Panc1 (cell line): ENCODE measurements around the gene ATP1B4. TPM values are rescaled to one million over a fixed set of nuclear protein-coding genes. Genes with fewer than 3 reads are reported as not detected.

Source experiments
- ATAC-seq: fragments of 200-7000 bp; cut with Tn5 transposase; 2 replicates; pipeline ENCODE4 v1.9.1; 2020; ENCODE audit warnings: mild to moderate bottlenecking, moderate library complexity
- Bru-seq: library from RNA; stranded (reverse); fragments of 400-500 nt; gene quantifications from one replicate; lab custom pipeline; 2021; lab: Mats Ljungman, UMichigan
- BruChase-seq, 2 experiments: library from RNA; stranded (reverse); fragments of 400-500 nt; gene quantifications; one replicate each; lab custom pipeline; 2021; lab: Mats Ljungman, UMichigan
- BruUV-seq: library from RNA; stranded (reverse); fragments of 400-500 nt; replicated peaks from 2 replicates; lab custom pipeline; 2021; lab: Mats Ljungman, UMichigan
- CTCF ChIA-PET: fragments of 300-600 bp; sonication (Branson Sonifier 250); formaldehyde crosslinking; loops from one replicate; lab custom pipeline; 2022; ENCODE audit warnings: antibody characterized with exemption; lab: Charles Lee
- POLR2A ChIA-PET: fragments of 300-600 bp; sonication (Branson Sonifier 250); formaldehyde crosslinking; loops from one replicate; lab custom pipeline; 2022; ENCODE audit warnings: antibody characterized with exemption; lab: Charles Lee
- DNase-seq: peaks from one replicate; pipeline ENCODE4 v3.0.0-alpha.2; 2010; ENCODE audit warnings: low read depth, low spot score
- H3K27ac ChIP-seq: 2 replicates; pipeline ENCODE4 v1.5.1; 2011; ENCODE audit warnings: mild to moderate bottlenecking, low read length, inconsistent platforms
- H3K27me3 ChIP-seq: fragments of 200-500 bp; sonication (Bioruptor generic); 2 replicates; pipeline ENCODE4 v1.6.0; 2014; ENCODE audit warnings: low read length, inconsistent platforms; ENCODE audit not compliant: control insufficient read depth, insufficient read depth
- H3K36me3 ChIP-seq: fragments of 200-500 bp; sonication (Bioruptor generic); 2 replicates; pipeline ENCODE4 v1.5.1; 2014; ENCODE audit warnings: inconsistent platforms, mild to moderate bottlenecking, low read length, moderate library complexity; ENCODE audit not compliant: control insufficient read depth, insufficient read depth
- H3K4me1 ChIP-seq: 2 replicates; pipeline ENCODE4 v1.5.1; 2011; ENCODE audit warnings: inconsistent platforms, mild to moderate bottlenecking, low read length, moderate library complexity; ENCODE audit not compliant: control insufficient read depth, insufficient read depth
- H3K4me3 ChIP-seq, 2 experiments: 2 replicates each; pipeline ENCODE4 v1.5.1; 2011 to 2012; ENCODE audit warnings: low read depth in 2 of 2, low read length in 2 of 2, mild to moderate bottlenecking in 2 of 2, inconsistent platforms in 1 of 2, moderate library complexity in 1 of 2
- H3K9me3 ChIP-seq: fragments of 200-500 bp; sonication (Bioruptor generic); 2 replicates; pipeline ENCODE4 v1.5.1; 2014; ENCODE audit warnings: low read depth, mild to moderate bottlenecking, inconsistent platforms, low read length, moderate library complexity; ENCODE audit not compliant: control insufficient read depth, insufficient read depth
- POLR2AphosphoS5 ChIP-seq: IDR thresholded peaks from 2 replicates; pipeline ENCODE4 v1.6.1; 2012; ENCODE audit warnings: mild to moderate bottlenecking, low read depth, low read length, moderate library complexity
- SIN3A ChIP-seq: IDR thresholded peaks from 2 replicates; pipeline ENCODE4 v1.6.1; 2012; ENCODE audit warnings: low read depth, mild to moderate bottlenecking, low read length, moderate library complexity, borderline replicate concordance; ENCODE audit not compliant: insufficient read depth
- TCF7L2 ChIP-seq: IDR thresholded peaks from 2 replicates; pipeline ENCODE4 v1.6.1; 2011; ENCODE audit warnings: mild to moderate bottlenecking, low read depth, low read length, inconsistent platforms
- in situ Hi-C: cut with HindIII; loops from 2 replicates; pipeline ENCODE4 v1.10.0; 2016; ENCODE audit warnings: low sequenced_read_pairs, low pct_unique_long_range_greater_than_20kb
- intact Hi-C: fragments of 100-400 bp; cut with micrococcal nuclease; formaldehyde crosslinking; loops from one replicate; pipeline ENCODE4 v1.10.0; 2022; ENCODE audit not compliant: unreplicated experiment
- long read RNA-seq: library from polyadenylated mRNA; unstranded; transcript quantifications from one replicate; pipeline ENCODE4 v2.0.0, GENCODE V29; 2021; ENCODE audit not compliant: unreplicated experiment
- polyA plus RNA-seq: library from polyadenylated mRNA; unstranded; fragments of >200 nt; gene quantifications from one replicate; pipeline ENCODE4 v1.2.1, GENCODE V29; 2012; ENCODE audit warnings: missing spikeins; ENCODE audit not compliant: insufficient read length
- total RNA-seq: library from RNA; stranded (reverse); gene quantifications from one replicate; pipeline ENCODE4 v1.2.1, GENCODE V29; 2021; ENCODE audit not compliant: unreplicated experiment
- TF ChIP-seq, protein P1 (sequence below), 2 experiments: IDR thresholded peaks; 2 replicates each; pipeline ENCODE4 v1.6.1; 2011 to 2012; ENCODE audit warnings: low read depth in 2 of 2, control low read depth in 1 of 2, low read length in 1 of 2, mild to moderate bottlenecking in 1 of 2, moderate library complexity in 1 of 2; ENCODE audit not compliant: insufficient read depth in 1 of 2
- TF ChIP-seq, protein P2 (sequence below): fragments of 450-650 bp; IDR thresholded peaks from 2 replicates; pipeline ENCODE4 v1.5.1; 2017; ENCODE audit warnings: mild to moderate bottlenecking

Gene ATP1B4
- total RNA-seq, result not detected
- not detected for polyA plus RNA-seq
- not detected for Bru-seq, nascent RNA
- BruChase-seq, experiment 1, labeled RNA remaining after a 2-hour chase, result not detected
- BruChase-seq, experiment 2, labeled RNA remaining after a 6-hour chase, result not detected
- long read RNA-seq, result 0 reads

DNA sequence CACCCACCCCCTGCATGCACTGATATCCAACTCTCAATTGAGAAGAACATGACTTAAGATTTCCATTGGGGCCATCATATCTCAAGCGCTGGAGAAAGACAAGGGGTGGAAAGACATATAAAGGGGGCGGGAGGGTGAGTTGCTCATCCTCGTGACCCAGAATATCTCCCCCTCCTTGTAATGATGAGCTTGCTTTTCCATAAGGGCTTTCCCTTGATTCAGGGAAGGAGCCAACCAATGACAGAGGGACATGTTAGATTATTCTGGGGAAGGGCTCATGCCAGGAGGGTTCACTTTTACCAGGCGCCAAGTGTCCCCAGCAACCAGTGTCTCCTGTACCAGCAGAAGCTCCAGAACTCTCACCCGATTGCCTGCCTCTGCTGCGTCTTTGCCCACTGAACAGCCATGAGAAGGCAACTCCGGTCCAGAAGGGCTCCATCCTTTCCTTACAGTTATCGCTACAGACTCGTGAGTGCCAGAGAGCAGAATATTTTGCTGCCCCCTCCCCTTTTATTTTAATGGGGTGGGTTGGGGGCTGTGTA, at the start of gene ATP1B4:
Gene ATP1B4, plus strand, starts transcription at position 326 of the 542 bp plus-strand sequence. Its CDS starts 80 bp downstream, at position 406.
- Histone ChIP-seq H3K4me1 (no peaks in the 10 kb centered on the region), H3K36me3 (no peaks in the 10 kb centered on the region), H3K9me3 (no peaks in the 10 kb centered on the region), H3K27ac (no peak within 1 kb of the TSS), H3K4me3 (no peak within 1 kb of the TSS), H3K27me3 (no peaks in the 10 kb centered on the region)
- in situ Hi-C loops (no loop called here), intact Hi-C loops (no loop called here)
- ChIA-PET CTCF (no interaction called here), POLR2A (no interaction called here)
- BruUV-seq, result no TSS peak
- TF ChIP-seq POLR2AphosphoS5, result no peak
- TF ChIP-seq TCF7L2, result no peak
- TF ChIP-seq, protein P1, sequence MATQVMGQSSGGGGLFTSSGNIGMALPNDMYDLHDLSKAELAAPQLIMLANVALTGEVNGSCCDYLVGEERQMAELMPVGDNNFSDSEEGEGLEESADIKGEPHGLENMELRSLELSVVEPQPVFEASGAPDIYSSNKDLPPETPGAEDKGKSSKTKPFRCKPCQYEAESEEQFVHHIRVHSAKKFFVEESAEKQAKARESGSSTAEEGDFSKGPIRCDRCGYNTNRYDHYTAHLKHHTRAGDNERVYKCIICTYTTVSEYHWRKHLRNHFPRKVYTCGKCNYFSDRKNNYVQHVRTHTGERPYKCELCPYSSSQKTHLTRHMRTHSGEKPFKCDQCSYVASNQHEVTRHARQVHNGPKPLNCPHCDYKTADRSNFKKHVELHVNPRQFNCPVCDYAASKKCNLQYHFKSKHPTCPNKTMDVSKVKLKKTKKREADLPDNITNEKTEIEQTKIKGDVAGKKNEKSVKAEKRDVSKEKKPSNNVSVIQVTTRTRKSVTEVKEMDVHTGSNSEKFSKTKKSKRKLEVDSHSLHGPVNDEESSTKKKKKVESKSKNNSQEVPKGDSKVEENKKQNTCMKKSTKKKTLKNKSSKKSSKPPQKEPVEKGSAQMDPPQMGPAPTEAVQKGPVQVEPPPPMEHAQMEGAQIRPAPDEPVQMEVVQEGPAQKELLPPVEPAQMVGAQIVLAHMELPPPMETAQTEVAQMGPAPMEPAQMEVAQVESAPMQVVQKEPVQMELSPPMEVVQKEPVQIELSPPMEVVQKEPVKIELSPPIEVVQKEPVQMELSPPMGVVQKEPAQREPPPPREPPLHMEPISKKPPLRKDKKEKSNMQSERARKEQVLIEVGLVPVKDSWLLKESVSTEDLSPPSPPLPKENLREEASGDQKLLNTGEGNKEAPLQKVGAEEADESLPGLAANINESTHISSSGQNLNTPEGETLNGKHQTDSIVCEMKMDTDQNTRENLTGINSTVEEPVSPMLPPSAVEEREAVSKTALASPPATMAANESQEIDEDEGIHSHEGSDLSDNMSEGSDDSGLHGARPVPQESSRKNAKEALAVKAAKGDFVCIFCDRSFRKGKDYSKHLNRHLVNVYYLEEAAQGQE (IDR thresholded peaks at IDR 0.05; ENCODE audit: insufficient read depth in 1 of 2, low read depth in 2 of 2, low read length in 1 of 2), result no peak
- TF ChIP-seq SIN3A, result no peak
- TF ChIP-seq, protein P2, sequence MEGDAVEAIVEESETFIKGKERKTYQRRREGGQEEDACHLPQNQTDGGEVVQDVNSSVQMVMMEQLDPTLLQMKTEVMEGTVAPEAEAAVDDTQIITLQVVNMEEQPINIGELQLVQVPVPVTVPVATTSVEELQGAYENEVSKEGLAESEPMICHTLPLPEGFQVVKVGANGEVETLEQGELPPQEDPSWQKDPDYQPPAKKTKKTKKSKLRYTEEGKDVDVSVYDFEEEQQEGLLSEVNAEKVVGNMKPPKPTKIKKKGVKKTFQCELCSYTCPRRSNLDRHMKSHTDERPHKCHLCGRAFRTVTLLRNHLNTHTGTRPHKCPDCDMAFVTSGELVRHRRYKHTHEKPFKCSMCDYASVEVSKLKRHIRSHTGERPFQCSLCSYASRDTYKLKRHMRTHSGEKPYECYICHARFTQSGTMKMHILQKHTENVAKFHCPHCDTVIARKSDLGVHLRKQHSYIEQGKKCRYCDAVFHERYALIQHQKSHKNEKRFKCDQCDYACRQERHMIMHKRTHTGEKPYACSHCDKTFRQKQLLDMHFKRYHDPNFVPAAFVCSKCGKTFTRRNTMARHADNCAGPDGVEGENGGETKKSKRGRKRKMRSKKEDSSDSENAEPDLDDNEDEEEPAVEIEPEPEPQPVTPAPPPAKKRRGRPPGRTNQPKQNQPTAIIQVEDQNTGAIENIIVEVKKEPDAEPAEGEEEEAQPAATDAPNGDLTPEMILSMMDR, result no peak
- no peak for ATAC-seq
- DNase-seq, result no peak

DNA sequence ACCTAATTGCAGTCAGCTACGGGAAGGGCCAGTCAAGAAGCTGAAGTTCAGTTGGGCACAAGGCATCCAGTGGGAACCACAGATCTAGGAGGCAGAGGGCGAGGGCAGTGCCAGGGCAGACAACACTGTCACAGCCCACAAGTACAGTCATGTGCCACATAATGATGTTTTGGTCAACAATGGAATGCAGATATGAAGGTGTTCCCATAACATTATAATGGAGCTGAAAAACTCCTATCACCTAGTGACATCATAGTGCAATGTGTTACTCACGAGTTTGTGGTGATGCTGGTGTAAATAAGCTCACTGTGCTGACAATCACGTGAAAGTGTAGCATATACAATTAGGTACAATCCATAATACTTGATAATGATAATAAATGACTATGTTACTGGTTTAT, 46.1 kb upstream of the ATP1B4 start:
- TF ChIP-seq, protein P2, result no peak
- no peak for TF ChIP-seq TCF7L2
- no peak for TF ChIP-seq SIN3A
- TF ChIP-seq, protein P1 (IDR thresholded peaks at IDR 0.05; ENCODE audit: insufficient read depth in 1 of 2, low read depth in 2 of 2, low read length in 1 of 2), result no peak
- no peak for TF ChIP-seq POLR2AphosphoS5
- H3K4me3 ChIP-seq, result no peak overlapping the region
- H3K9me3 ChIP-seq, result no peaks in the 10 kb centered on the region
- POLR2A ChIA-PET, result no interaction called here
- ATAC-seq, result no peak
- no peak overlapping the region for H3K27ac ChIP-seq
- CTCF ChIA-PET, result interaction anchor here (0.6 to 1.2 kb wide), 2 partner anchors 136 to 164 kb away, joined by 3 to 4 read pairs; no protein-coding TSS in a partner anchor
- no TSS peak for BruUV-seq
- 0 out of 2 replicates have a peak, but pooled peaks cover 4% of the 10 kb centered on the region for H3K4me1 ChIP-seq
- in situ Hi-C loops, result no loop called here
- no peaks in the 10 kb centered on the region for H3K36me3 ChIP-seq
- peaks cover 31% of the 10 kb centered on the region for H3K27me3 ChIP-seq
- no peak for DNase-seq
- intact Hi-C loops, result loop anchor here (10.0 kb wide), 1 partner anchor 139 kb away; no protein-coding TSS in a partner anchor
